ENCODE results near the gene RAPGEF1.

RAPGEF1 gene

GRCh38 chr9:131546336-131547084 is 193.4 kb downstream of the RAPGEF1 start:
- DNase-seq (ENCODE audit: low read depth, low spot score), result no peak
- Histone ChIP-seq H3K9me3 (ENCODE audit: low read depth, low read length) (peaks cover 3% of the 10 kb centered on the region; the same call in 1 of the 2 replicates), H3K4me3 (peak overlapping the region; percentile 65), H3K27ac (no peak overlapping the region), H3K36me3 (ENCODE audit: insufficient read depth, low read length) (no peaks in the 10 kb centered on the region), H3K9ac (ENCODE audit: insufficient read length) (no peak overlapping the region)
- TF ChIP-seq FOXP2 (optimal IDR thresholded peaks at IDR 0.05; ENCODE audit: control extremely low read depth, extremely low read length, insufficient read depth) (no peak), EZH2 (IDR thresholded peaks at IDR 0.05) (no peak), POLR2AphosphoS5 (IDR thresholded peaks at IDR 0.05; ENCODE audit: borderline replicate concordance, low read depth, low read length) (no peak)

DNA sequence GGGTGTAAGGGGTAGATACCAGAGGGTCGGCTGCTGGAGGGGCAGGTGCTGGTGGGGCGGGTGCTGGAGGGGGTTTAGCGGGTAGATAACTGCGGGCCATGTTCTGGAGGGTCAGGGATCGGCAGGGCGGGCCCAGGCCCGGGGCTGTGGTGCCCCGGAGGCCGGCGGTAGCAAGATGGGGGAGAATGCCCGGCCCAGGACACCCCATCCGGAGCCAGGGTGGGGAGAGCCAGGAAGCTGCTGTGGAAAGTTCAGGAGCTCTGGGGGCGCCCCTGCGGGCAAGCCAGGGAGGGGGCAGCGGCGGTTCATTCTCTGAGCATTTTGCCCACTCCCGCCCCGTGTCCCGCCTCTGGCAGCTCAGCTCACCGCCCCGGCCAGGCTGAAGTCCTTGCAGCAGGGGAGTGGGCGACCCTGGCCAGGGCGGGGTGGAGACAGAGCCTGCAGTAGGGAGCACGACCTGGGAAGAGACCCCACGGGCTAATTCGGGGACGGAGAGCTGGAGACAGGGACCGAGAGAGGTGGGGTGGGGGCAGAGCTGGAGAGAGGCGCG is 194.0 kb downstream of the RAPGEF1 start:
- H3K27ac ChIP-seq, result no peak overlapping the region
- H3K9me3 ChIP-seq (ENCODE audit: low read depth, low read length), result peaks cover 3% of the 10 kb centered on the region; the same call in 1 of the 2 replicates
- no peak overlapping the region for H3K9ac ChIP-seq (ENCODE audit: insufficient read length)
- no peak for TF ChIP-seq EZH2 (IDR thresholded peaks at IDR 0.05)
- TF ChIP-seq FOXP2 (optimal IDR thresholded peaks at IDR 0.05; ENCODE audit: control extremely low read depth, extremely low read length, insufficient read depth), result no peak
- no peak for TF ChIP-seq POLR2AphosphoS5 (IDR thresholded peaks at IDR 0.05; ENCODE audit: borderline replicate concordance, low read depth, low read length)
- no peak overlapping the region; the same call in 1 of the 2 replicates for H3K4me3 ChIP-seq
- H3K36me3 ChIP-seq (ENCODE audit: insufficient read depth, low read length), result no peaks in the 10 kb centered on the region
- DNase-seq (ENCODE audit: low read depth, low spot score), result no peak

DNA sequence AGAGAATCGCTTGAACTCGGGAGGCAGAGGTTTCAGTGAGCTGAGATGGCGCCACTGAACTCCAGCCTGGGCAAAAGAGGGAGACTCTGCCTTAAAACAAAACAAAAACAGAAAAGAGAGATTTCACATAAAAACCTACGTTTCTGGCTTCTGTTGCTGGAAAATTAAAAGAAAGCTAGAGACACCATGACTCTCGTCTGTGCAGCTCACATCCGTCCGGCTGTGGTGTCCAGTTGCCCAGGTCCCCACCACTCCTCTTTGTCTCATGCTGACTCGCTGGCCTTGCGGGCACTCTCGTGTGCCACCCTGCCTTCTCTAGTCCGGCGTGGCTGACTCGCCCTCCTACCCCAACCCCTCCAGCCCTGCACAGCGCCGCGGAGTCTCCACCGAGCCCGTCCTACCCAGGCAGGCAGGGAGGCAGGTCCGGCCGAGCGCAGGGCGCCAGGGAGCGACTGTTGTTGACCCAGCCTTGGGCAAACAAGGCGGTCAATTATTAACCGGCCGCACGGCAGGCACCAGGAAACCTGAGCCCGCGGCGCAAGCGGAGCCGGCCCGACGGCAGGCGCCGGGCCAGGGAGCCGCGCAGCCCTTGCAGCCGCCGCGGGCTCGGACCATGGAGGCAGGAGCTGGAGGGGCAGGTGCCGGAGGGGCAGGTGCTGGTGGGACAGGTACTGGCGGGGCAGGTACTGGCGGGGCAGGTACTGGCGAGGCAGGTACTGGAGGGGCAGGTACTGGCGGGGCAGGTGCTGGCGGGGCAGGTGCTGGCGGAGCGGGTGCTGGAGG is 194.7 kb downstream of the RAPGEF1 start, which contains the start of gene PRRT1B:
PRRT1B (plus strand) TSS at position 521 of the 783 bp plus-strand sequence; CDS start at position 614, 93 bp downstream.
- Histone ChIP-seq H3K9ac (ENCODE audit: insufficient read length) (no peak within 1 kb of the TSS), H3K36me3 (ENCODE audit: insufficient read depth, low read length) (no peaks in the 10 kb centered on the region), H3K4me3 (peak within 1 kb of the TSS; percentile 65), H3K9me3 (ENCODE audit: low read depth, low read length) (peaks cover 3% of the 10 kb centered on the region; the same call in 1 of the 2 replicates), H3K27ac (no peak within 1 kb of the TSS)
- DNase-seq (ENCODE audit: low read depth, low spot score), result no peak
- TF ChIP-seq POLR2AphosphoS5 (IDR thresholded peaks at IDR 0.05; ENCODE audit: borderline replicate concordance, low read depth, low read length) (no peak), EZH2 (IDR thresholded peaks at IDR 0.05) (no peak)

- Histone ChIP-seq H3K4me3 (no peak overlapping the region), H3K27ac (no peak overlapping the region), H3K36me3 (ENCODE audit: insufficient read depth, low read length) (no peaks in the 10 kb centered on the region), H3K9me3 (ENCODE audit: low read depth, low read length) (peaks cover 3% of the 10 kb centered on the region; the same call in 1 of the 2 replicates), H3K9ac (ENCODE audit: insufficient read length) (no peak overlapping the region)
- TF ChIP-seq FOXP2 (optimal IDR thresholded peaks at IDR 0.05; ENCODE audit: control extremely low read depth, extremely low read length, insufficient read depth), result no peak
- TF ChIP-seq EZH2 (IDR thresholded peaks at IDR 0.05), result no peak
- no peak for TF ChIP-seq POLR2AphosphoS5 (IDR thresholded peaks at IDR 0.05; ENCODE audit: borderline replicate concordance, low read depth, low read length)
- no peak for DNase-seq (ENCODE audit: low read depth, low spot score)
These were observed 196.7 kb downstream of the RAPGEF1 start for GRCh38 chr9:131543141-131543540.

GRCh38 chr9:131539223-131539923 is 200.5 kb downstream of the RAPGEF1 start:
- DNase-seq (ENCODE audit: low read depth, low spot score), result no peak
- no peak overlapping the region for H3K27ac ChIP-seq
- no peak overlapping the region for H3K4me3 ChIP-seq
- H3K36me3 ChIP-seq (ENCODE audit: insufficient read depth, low read length), result no peaks in the 10 kb centered on the region
- no peak overlapping the region for H3K9ac ChIP-seq (ENCODE audit: insufficient read length)
- no peak for TF ChIP-seq FOXP2 (optimal IDR thresholded peaks at IDR 0.05; ENCODE audit: control extremely low read depth, extremely low read length, insufficient read depth)
- TF ChIP-seq EZH2 (IDR thresholded peaks at IDR 0.05), result no peak
- H3K9me3 ChIP-seq (ENCODE audit: low read depth, low read length), result peaks cover 3% of the 10 kb centered on the region; the same call in 1 of the 2 replicates

DNA sequence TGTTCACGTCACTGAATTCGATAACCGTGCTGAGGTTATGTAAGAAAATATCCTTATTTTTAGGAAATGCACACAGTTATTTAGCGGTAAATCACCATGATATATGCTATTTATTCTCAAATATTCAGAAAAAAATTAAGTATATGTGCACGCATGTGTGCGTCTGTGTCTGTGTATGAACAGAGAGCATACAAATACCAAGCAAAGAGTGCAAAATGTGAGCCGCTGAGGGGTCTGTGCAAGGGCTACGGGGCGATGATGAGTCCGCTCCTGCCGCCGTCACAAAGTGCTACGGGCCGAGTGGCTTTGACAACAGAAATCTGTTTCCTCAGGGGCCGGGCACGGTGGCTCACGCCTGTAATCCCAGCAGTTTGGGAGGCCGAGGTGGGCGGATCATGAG is 201.9 kb downstream of the RAPGEF1 start:
- no peak overlapping the region for H3K4me3 ChIP-seq
- no peaks in the 10 kb centered on the region for H3K9me3 ChIP-seq (ENCODE audit: low read depth, low read length)
- no peak for DNase-seq (ENCODE audit: low read depth, low spot score)
- TF ChIP-seq POLR2AphosphoS5 (IDR thresholded peaks at IDR 0.05; ENCODE audit: borderline replicate concordance, low read depth, low read length) (no peak), FOXP2 (optimal IDR thresholded peaks at IDR 0.05; ENCODE audit: control extremely low read depth, extremely low read length, insufficient read depth) (no peak), EZH2 (IDR thresholded peaks at IDR 0.05) (no peak)
- no peak overlapping the region for H3K27ac ChIP-seq
- no peaks in the 10 kb centered on the region for H3K36me3 ChIP-seq (ENCODE audit: insufficient read depth, low read length)
- no peak overlapping the region for H3K9ac ChIP-seq (ENCODE audit: insufficient read length)

DNA sequence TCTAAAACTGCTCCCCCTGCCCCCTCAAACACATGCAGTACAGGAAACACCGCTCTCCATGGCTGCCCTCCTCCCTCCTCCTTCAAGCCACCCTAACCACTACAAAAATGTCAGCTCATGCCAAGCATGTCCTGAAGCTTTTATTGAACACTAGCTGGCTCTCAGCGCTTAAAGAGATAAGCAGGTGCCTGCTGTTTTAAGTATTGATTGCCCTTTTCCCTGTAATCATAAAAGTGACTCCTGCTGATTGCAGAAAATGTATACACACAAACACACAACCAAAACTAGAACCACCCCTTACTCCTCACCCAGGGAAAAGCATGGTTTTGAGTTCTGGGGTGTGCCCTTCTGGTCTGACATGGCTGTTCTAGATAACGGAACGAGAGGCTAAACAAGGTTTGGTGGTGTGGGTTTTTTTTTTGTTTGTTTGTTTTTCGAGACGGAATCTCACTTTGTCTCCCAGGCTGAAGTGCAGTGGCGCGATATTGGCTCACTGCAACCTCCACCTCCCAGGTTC is 205.1 kb downstream of the RAPGEF1 start:
- Histone ChIP-seq H3K9me3 (ENCODE audit: low read depth, low read length) (no peaks in the 10 kb centered on the region), H3K9ac (ENCODE audit: insufficient read length) (no peak overlapping the region), H3K4me3 (no peak overlapping the region), H3K36me3 (ENCODE audit: insufficient read depth, low read length) (peaks cover 2% of the 10 kb centered on the region; the same call in 1 of the 2 replicates), H3K27ac (no peak overlapping the region)
- TF ChIP-seq FOXP2 (optimal IDR thresholded peaks at IDR 0.05; ENCODE audit: control extremely low read depth, extremely low read length, insufficient read depth), result no peak
- no peak for TF ChIP-seq POLR2AphosphoS5 (IDR thresholded peaks at IDR 0.05; ENCODE audit: borderline replicate concordance, low read depth, low read length)
- no peak for DNase-seq (ENCODE audit: low read depth, low spot score)

All from SK-N-MC (cell line).